HG03159 (cell line): ENCODE measurements around the gene NXPE3.

Experiments
- ATAC-seq: cut with Tn5 transposase; IDR thresholded peaks from one replicate; pipeline ENCODE4 v1.9.1; 2021; ENCODE audit warnings: mild to moderate bottlenecking, moderate library complexity; ENCODE audit not compliant: unreplicated experiment

The NXPE3 gene

DNA sequence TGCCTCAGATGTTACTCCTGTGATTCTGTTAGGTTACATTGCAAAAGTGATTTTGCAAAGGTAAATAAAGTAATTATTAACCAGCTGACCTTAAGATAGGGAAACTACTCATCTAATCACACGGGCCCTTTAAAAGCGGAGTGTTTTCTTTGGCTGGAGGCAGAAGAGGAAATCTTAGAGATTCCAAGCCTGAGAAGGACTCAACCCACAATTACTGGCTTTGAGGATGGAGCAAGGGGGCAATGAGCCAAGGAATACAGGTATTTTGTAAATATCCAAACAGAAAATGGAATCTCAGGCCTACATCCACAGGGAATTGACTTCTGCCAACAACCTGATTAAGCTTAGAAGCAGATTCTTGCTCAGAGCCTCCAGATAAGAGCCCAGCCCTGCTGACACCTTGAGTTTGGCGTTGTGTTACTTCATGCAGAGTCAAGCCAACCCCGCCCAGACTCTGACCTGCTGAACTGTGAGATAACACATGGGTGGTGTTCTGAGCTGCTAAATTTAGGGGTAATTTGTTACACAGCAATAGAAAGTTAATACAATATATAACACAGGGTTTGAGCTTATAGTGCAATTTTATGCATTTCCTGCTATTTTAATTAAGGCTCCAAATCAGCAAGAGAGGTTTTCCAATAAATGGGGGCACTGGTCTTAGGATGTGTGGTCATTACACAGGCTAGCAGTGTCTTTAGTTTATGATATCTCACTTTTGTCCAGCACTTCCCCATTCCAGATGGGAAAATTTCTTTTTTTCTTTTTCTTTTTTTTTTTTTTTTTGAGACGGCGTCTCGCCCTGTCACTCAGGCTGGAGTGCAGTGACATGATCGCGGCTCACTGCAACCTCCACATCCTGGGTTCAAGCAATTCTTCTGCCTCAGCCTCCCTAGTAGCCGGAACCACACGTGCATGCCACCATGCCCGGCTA is 89.8 kb downstream of the NXPE3 start:
- no peak for ATAC-seq

DNA sequence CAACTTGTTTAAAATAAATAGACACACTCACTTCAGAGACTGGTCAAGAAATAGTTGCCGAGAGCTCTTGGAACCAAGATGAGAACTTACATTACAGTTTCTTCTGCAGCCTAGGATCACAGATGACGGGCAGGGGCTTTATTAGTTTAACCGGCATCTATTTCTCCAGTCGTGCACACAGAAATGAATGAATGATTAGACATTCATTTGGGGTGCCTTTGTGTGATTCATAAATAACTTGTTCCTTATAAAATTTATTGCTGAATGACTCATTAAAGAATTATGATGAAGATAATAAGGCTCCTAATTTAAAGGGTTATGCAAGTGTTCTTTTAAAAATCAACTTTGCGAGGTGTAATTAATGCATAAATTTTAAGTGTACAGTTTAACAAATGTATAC is 91.1 kb downstream of the NXPE3 start:
- no peak for ATAC-seq

DNA sequence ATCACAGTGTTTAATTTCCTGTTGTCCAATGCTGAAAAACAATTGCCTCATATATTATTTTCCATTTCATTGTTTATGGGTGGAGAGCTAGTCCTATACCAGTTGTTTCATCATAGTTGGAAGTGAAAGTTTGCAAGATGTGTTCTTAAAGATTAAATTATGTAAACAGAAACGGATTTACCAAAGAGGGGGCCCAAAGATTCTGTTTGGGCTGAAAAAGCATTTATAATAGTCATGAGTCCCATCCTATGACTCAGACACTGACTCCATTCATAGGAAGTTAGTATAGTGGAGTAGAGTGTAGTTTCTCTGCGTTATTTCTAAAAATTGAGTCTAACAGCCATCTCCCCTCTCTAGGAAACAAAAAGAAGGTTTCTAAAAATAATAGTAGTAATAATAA is 94.6 kb downstream of the NXPE3 start:
- ATAC-seq = no peak

DNA sequence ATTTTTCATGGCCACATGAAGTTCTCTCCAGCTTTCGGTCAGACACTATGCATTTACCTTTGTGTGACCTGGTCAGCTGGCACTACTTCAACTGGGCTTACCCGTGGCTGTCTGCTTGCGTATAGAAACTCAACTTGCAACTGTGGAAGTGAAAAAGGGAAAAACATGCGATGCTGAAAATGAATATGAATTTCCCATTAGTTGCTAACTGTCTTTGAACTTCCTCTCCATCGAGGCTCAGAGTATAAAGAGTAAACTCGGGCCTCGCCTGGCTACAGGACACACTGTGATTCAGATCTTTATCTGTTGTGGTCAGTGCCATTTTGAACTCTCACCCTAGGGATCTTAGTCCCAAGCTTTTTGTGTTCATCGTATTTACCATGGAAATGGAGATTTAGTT is 97.1 kb downstream of the NXPE3 start:
- no peak for ATAC-seq
